C4-2B (cell line): Measurements from ENCODE around the gene HSF5.
"Not testable (repeated sequence)": the region's sequence is repeated elsewhere in the genome, so short reads cannot be mapped to it uniquely, and the experiment has no call there.

Source experiments
- H3K27ac ChIP-seq: fragments of 450-650 bp; 2 replicates; pipeline ENCODE4 v1.5.1; 2017
- CTCF ChIP-seq: fragments of 450-650 bp; conservative IDR thresholded peaks from 2 replicates; pipeline ENCODE4 v1.5.1; 2017; ENCODE audit warnings: mild to moderate bottlenecking
- ZFX ChIP-seq: fragments of 450-650 bp; IDR thresholded peaks from 2 replicates; pipeline ENCODE4 v1.6.1; 2017

The HSF5 gene

DNA sequence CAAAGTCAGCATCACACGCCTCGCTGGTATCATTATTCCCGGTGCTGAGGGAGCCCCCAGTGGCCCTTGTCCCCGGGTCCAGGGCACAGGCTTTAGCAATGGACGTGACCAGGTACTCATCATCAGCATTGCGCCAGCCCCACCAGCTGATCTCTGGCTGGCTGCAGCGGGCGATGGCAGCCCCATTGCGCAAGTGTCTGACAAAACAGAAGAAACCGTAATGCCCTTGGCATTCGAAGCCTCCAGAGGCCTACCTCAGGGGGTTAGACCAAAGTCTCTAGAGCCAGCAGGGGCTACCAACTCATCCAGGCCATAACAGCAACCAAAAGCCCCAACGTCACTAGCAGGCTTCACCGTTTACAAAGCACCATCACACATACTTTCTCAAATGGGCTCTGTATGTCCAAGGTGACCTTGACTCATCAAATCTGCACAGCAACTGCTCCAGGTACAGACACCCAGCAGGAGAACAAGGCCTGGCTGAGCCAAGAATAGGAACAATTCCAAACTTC lies 19.0 kb upstream of the HSF5 start:
- H3K27ac ChIP-seq = no peak overlapping the region
- TF ChIP-seq CTCF (no peak), ZFX (no peak)

- H3K27ac ChIP-seq = no peak overlapping the region
- TF ChIP-seq CTCF (no peak), ZFX (no peak)
Measured at GRCh38 chr17:58506354-58507080, 18.3 kb upstream of the HSF5 start.

DNA sequence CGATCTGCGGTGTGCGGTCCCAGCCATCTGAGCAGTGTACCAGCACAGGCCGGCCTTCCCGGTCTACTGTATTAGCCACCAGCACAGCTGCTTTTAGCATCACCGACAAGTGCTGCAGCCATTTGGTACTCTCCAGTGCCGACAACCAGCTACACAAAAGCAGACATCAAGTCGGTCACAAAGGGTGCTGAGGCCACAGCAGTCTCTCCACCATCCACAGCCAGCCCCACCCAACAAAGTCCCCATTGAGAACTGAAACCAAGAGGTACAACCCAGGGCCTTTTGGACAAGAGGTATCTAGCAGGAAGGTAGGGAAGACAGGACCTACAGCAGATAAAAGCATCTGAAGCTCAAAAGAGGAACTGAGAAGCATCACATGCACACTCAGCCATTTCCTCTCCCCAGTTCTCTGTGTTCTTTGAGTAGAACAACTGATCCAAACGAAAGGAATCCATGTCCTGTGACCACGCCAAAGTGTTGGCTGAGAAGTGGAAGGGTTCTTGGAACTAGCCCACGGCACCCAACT lies 16.7 kb upstream of the HSF5 start:
- no peak for TF ChIP-seq CTCF
- TF ChIP-seq ZFX = no peak
- H3K27ac ChIP-seq = no peak overlapping the region

GRCh38 chr17:58503866-58504265 lies 15.7 kb upstream of the HSF5 start:
- no peak for TF ChIP-seq CTCF
- no peak for TF ChIP-seq ZFX
- H3K27ac ChIP-seq = no peak overlapping the region

- H3K27ac ChIP-seq = not testable (repeated sequence)
Measured at GRCh38 chr17:58503134-58503533, 14.9 kb upstream of the HSF5 start.

DNA sequence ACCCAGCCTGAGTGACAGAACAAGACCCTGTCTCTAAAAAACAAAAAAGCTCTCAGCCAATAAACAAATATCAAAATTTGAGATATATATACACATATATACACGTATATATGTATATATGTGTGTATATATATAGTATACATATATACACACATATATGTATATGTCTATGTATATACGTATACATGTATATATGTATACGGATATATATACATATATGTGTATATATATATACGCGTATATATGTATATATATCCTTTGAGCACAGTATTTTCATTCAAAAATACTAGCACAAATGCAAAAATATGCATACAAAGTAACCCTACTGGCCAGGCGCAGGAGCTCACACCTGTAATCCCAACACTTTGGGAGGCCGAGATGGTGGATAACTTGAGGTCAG lies 13.2 kb upstream of the HSF5 start:
- H3K27ac ChIP-seq = no peak overlapping the region
- TF ChIP-seq CTCF (no peak), ZFX (no peak)

DNA sequence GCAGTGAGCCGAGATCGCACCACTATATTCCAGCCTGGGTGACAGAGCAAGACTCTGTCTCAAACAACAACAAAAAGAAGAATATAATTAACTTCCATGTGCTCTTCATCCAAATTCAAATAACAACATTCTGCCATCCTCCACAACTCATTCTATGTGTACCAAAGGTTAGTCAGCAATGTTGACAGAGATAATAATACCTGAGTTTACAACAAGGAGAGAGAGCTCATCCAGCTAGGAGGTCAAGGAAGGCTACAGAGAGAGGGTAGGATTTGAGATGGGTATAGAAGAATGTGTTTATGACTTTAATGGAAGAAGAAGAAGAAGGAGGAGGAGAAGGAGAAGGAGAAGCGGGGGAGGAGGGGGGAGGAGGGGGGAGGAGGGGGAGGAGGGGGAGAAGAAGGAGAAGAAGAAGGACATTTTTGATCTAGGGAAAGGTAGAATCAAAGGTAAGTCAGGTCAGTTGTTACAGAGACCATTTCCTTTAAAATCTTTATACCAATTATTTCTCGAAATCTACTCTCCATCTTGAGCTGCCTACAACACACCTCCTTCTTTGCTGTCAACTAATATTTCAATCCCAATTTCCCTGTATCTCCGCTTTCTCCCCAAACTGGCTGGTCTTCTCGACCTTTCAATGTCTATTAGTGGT lies 10.1 kb upstream of the HSF5 start:
- no peak for TF ChIP-seq CTCF
- no peak for TF ChIP-seq ZFX
- no peak overlapping the region for H3K27ac ChIP-seq
